ENCODE measurements around the gene GALNT18. TPM values are rescaled to one million over a fixed set of nuclear protein-coding genes. Genes with fewer than 3 reads are reported as not detected.

Gene GALNT18
- total RNA-seq, 2 experiments from 2014 or later: not detected

- no peak overlapping the region for H3K4me3 ChIP-seq (ENCODE audit: low read depth, low read length, poor library complexity, severe bottlenecking)
- H3K9me3 ChIP-seq (ENCODE audit: low read length): no peaks in the 10 kb centered on the region
- no peaks in the 10 kb centered on the region for H4K20me1 ChIP-seq (ENCODE audit: insufficient read depth, low read length)
- H3K4me1 ChIP-seq (ENCODE audit: insufficient read depth, low read length, poor library complexity, severe bottlenecking): no peaks in the 10 kb centered on the region
- BruUV-seq (replicated peaks): no TSS peak
- no peaks in the 10 kb centered on the region for H3K79me2 ChIP-seq (ENCODE audit: insufficient read depth, low read depth, low read length)
- TF ChIP-seq, protein P1, sequence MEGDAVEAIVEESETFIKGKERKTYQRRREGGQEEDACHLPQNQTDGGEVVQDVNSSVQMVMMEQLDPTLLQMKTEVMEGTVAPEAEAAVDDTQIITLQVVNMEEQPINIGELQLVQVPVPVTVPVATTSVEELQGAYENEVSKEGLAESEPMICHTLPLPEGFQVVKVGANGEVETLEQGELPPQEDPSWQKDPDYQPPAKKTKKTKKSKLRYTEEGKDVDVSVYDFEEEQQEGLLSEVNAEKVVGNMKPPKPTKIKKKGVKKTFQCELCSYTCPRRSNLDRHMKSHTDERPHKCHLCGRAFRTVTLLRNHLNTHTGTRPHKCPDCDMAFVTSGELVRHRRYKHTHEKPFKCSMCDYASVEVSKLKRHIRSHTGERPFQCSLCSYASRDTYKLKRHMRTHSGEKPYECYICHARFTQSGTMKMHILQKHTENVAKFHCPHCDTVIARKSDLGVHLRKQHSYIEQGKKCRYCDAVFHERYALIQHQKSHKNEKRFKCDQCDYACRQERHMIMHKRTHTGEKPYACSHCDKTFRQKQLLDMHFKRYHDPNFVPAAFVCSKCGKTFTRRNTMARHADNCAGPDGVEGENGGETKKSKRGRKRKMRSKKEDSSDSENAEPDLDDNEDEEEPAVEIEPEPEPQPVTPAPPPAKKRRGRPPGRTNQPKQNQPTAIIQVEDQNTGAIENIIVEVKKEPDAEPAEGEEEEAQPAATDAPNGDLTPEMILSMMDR (conservative IDR thresholded peaks at IDR 0.05; ENCODE audit: low read length): no peak
- TF ChIP-seq EZH2phosphoT487 (IDR thresholded peaks at IDR 0.05; ENCODE audit: borderline replicate concordance, low read depth, low read length): no peak
- POLR2A ChIA-PET: no interaction called here
- CTCF ChIA-PET (ENCODE audit: unreplicated experiment): interaction anchor here (0.5 to 0.6 kb wide), 2 partner anchors 37 to 1502 kb away, joined by 3 to 4 read pairs; no protein-coding TSS in a partner anchor
- H3K9me2 ChIP-seq (ENCODE audit: insufficient read depth, low read length): no peaks in the 10 kb centered on the region
- DNase-seq (ENCODE audit: low spot score): no peak
- H3K36me3 ChIP-seq (ENCODE audit: insufficient read depth, low read length): no peaks in the 10 kb centered on the region
- H3K4me2 ChIP-seq (ENCODE audit: low read length): no peak overlapping the region
- no peak overlapping the region for H2AFZ ChIP-seq (ENCODE audit: low read length)
- H3K27ac ChIP-seq (ENCODE audit: low read depth, low read length, poor library complexity, severe bottlenecking): no peak overlapping the region
- intact Hi-C loops (cut with micrococcal nuclease; ENCODE audit: unreplicated experiment): no loop called here
Measured at GRCh38 chr11:11345099-11345498, 276.7 kb downstream of the GALNT18 start.

GRCh38 chr11:11344045-11344444, 277.8 kb downstream of the GALNT18 start:
- Histone ChIP-seq H3K4me2 (ENCODE audit: low read length) (no peak overlapping the region), H3K4me1 (ENCODE audit: insufficient read depth, low read length, poor library complexity, severe bottlenecking) (no peaks in the 10 kb centered on the region), H3K4me3 (ENCODE audit: low read depth, low read length, poor library complexity, severe bottlenecking) (no peak overlapping the region), H2AFZ (ENCODE audit: low read length) (no peak overlapping the region), H4K20me1 (ENCODE audit: insufficient read depth, low read length) (no peaks in the 10 kb centered on the region), H3K9me2 (ENCODE audit: insufficient read depth, low read length) (no peaks in the 10 kb centered on the region), H3K27ac (ENCODE audit: low read depth, low read length, poor library complexity, severe bottlenecking) (no peak overlapping the region), H3K9me3 (ENCODE audit: low read length) (no peaks in the 10 kb centered on the region), H3K79me2 (ENCODE audit: insufficient read depth, low read depth, low read length) (no peaks in the 10 kb centered on the region), H3K36me3 (ENCODE audit: insufficient read depth, low read length) (no peaks in the 10 kb centered on the region)
- DNase-seq (ENCODE audit: low spot score): no peak
- ChIA-PET CTCF (ENCODE audit: unreplicated experiment) (no interaction called here), POLR2A (no interaction called here)
- intact Hi-C loops (cut with micrococcal nuclease; ENCODE audit: unreplicated experiment): no loop called here
- TF ChIP-seq, protein P1 (conservative IDR thresholded peaks at IDR 0.05; ENCODE audit: low read length): no peak
- no peak for TF ChIP-seq EZH2phosphoT487 (IDR thresholded peaks at IDR 0.05; ENCODE audit: borderline replicate concordance, low read depth, low read length)
- no TSS peak for BruUV-seq (replicated peaks)

GRCh38 chr11:11338304-11338703, 283.5 kb downstream of the GALNT18 start:
- Histone ChIP-seq H3K27ac (ENCODE audit: low read depth, low read length, poor library complexity, severe bottlenecking) (no peak overlapping the region), H3K4me3 (ENCODE audit: low read depth, low read length, poor library complexity, severe bottlenecking) (no peak overlapping the region), H2AFZ (ENCODE audit: low read length) (no peak overlapping the region), H3K4me1 (ENCODE audit: insufficient read depth, low read length, poor library complexity, severe bottlenecking) (no peaks in the 10 kb centered on the region), H3K9me2 (ENCODE audit: insufficient read depth, low read length) (no peaks in the 10 kb centered on the region), H4K20me1 (ENCODE audit: insufficient read depth, low read length) (no peaks in the 10 kb centered on the region), H3K79me2 (ENCODE audit: insufficient read depth, low read depth, low read length) (no peaks in the 10 kb centered on the region), H3K36me3 (ENCODE audit: insufficient read depth, low read length) (no peaks in the 10 kb centered on the region), H3K4me2 (ENCODE audit: low read length) (no peak overlapping the region), H3K9me3 (ENCODE audit: low read length) (no peaks in the 10 kb centered on the region)
- TF ChIP-seq, protein P1 (conservative IDR thresholded peaks at IDR 0.05; ENCODE audit: low read length): no peak
- no peak for TF ChIP-seq EZH2phosphoT487 (IDR thresholded peaks at IDR 0.05; ENCODE audit: borderline replicate concordance, low read depth, low read length)
- POLR2A ChIA-PET: no interaction called here
- no TSS peak for BruUV-seq (replicated peaks)
- CTCF ChIA-PET (ENCODE audit: unreplicated experiment): no interaction called here
- intact Hi-C loops (cut with micrococcal nuclease; ENCODE audit: unreplicated experiment): no loop called here
- no peak for DNase-seq (ENCODE audit: low spot score)

All from OCI-LY7 (cell line).